H9 (cell line): ENCODE measurements around the gene MICU1. TPM values are rescaled to one million over a fixed set of nuclear protein-coding genes. Genes with fewer than 3 reads are reported as not detected.

ENCODE experiments used
- DNase-seq: peaks from one replicate; pipeline ENCODE4 v3.0.0-alpha.2; 2017
- H2AFZ ChIP-seq: one replicate; pipeline ENCODE4 v1.6.1; 2013; ENCODE audit warnings: mild to moderate bottlenecking, low read length, control low read depth, moderate library complexity
- H2AK5ac ChIP-seq: 2 replicates; pipeline ENCODE4 v1.6.1; 2013; ENCODE audit warnings: low read length, control low read depth, mixed read lengths; ENCODE audit not compliant: insufficient read length
- H2BK120ac ChIP-seq: one replicate; pipeline ENCODE4 v1.6.1; 2013; ENCODE audit warnings: low read depth, mild to moderate bottlenecking, low read length, control low read depth, inconsistent platforms; ENCODE audit not compliant: poor library complexity, severe bottlenecking
- H2BK12ac ChIP-seq: 2 replicates; pipeline ENCODE4 v1.6.1; 2013; ENCODE audit warnings: low read length, control low read depth, mixed read lengths, low read depth; ENCODE audit not compliant: insufficient read length
- H2BK15ac ChIP-seq: 2 replicates; pipeline ENCODE4 v1.6.1; 2013; ENCODE audit warnings: low read depth, low read length, control low read depth
- H2BK20ac ChIP-seq: one replicate; pipeline ENCODE4 v1.6.1; 2013; ENCODE audit warnings: low read depth, mild to moderate bottlenecking, low read length, control low read depth, inconsistent platforms; ENCODE audit not compliant: poor library complexity, severe bottlenecking
- H2BK5ac ChIP-seq: 2 replicates; pipeline ENCODE4 v1.6.1; 2013; ENCODE audit warnings: low read length, control low read depth, mixed read lengths; ENCODE audit not compliant: insufficient read length
- H3K14ac ChIP-seq: 2 replicates; pipeline ENCODE4 v1.6.1; 2013; ENCODE audit warnings: low read length, control low read depth; ENCODE audit not compliant: insufficient read depth
- H3K18ac ChIP-seq: 2 replicates; pipeline ENCODE4 v1.6.1; 2013; ENCODE audit warnings: low read depth, mild to moderate bottlenecking, mixed read lengths, low read length, control low read depth; ENCODE audit not compliant: insufficient read length
- H3K23ac ChIP-seq: 2 replicates; pipeline ENCODE4 v1.6.1; 2013; ENCODE audit warnings: low read length, control low read depth, mixed read lengths, low read depth; ENCODE audit not compliant: insufficient read length
- H3K23me2 ChIP-seq: 2 replicates; pipeline ENCODE4 v1.6.1; 2013; ENCODE audit warnings: low read depth, mild to moderate bottlenecking, mixed read lengths, low read length, control low read depth; ENCODE audit not compliant: insufficient read length, poor library complexity, severe bottlenecking
- H3K27ac ChIP-seq: 2 replicates; pipeline ENCODE4 v1.5.1; 2013; ENCODE audit warnings: low read length, control low read depth, mixed read lengths, low read depth; ENCODE audit not compliant: insufficient read length
- H3K27me3 ChIP-seq: 2 replicates; pipeline ENCODE4 v1.6.1; 2013; ENCODE audit warnings: low read length, control low read depth, inconsistent platforms; ENCODE audit not compliant: insufficient read depth
- H3K4ac ChIP-seq: 2 replicates; pipeline ENCODE4 v1.6.1; 2013; ENCODE audit warnings: low read depth, mild to moderate bottlenecking, control low read depth, inconsistent platforms, low read length, moderate library complexity
- H3K4me1 ChIP-seq: 2 replicates; pipeline ENCODE4 v1.6.1; 2013; ENCODE audit warnings: low read length, control low read depth, inconsistent platforms; ENCODE audit not compliant: insufficient read depth
- H3K4me2 ChIP-seq: 2 replicates; pipeline ENCODE4 v1.6.1; 2013; ENCODE audit warnings: low read length, control low read depth, mixed read lengths; ENCODE audit not compliant: insufficient read length, insufficient read depth
- H3K56ac ChIP-seq: 2 replicates; pipeline ENCODE4 v1.6.1; 2013; ENCODE audit warnings: low read depth, mild to moderate bottlenecking, mixed read lengths, low read length, control low read depth; ENCODE audit not compliant: insufficient read length
- H3K79me1 ChIP-seq: 2 replicates; pipeline ENCODE4 v1.6.1; 2013; ENCODE audit warnings: low read depth, mild to moderate bottlenecking, moderate library complexity, low read length, control low read depth, inconsistent platforms; ENCODE audit not compliant: insufficient read depth, poor library complexity, severe bottlenecking
- H3K79me2 ChIP-seq: 2 replicates; pipeline ENCODE4 v1.6.1; 2013; ENCODE audit warnings: low read length, control low read depth, inconsistent platforms; ENCODE audit not compliant: insufficient read depth
- H3K9ac ChIP-seq: 2 replicates; pipeline ENCODE4 v1.6.1; 2013; ENCODE audit warnings: low read length, control low read depth, mixed read lengths; ENCODE audit not compliant: insufficient read length; ENCODE audit errors: extremely low read depth
- H3K9me3 ChIP-seq: one replicate; pipeline ENCODE4 v1.6.1; 2013; ENCODE audit warnings: low read depth, low read length, inconsistent platforms; ENCODE audit not compliant: control insufficient read depth
- H3T11ph ChIP-seq: one replicate; pipeline ENCODE4 v1.6.1; 2013; ENCODE audit warnings: mild to moderate bottlenecking, low read length, control low read depth, inconsistent platforms
- H4K20me1 ChIP-seq: one replicate; pipeline ENCODE4 v1.6.1; 2013; ENCODE audit not compliant: control insufficient read depth, insufficient read length, insufficient read depth
- H4K5ac ChIP-seq: 2 replicates; pipeline ENCODE4 v1.6.1; 2013; ENCODE audit warnings: low read depth, mild to moderate bottlenecking, mixed read lengths, low read length, control low read depth; ENCODE audit not compliant: insufficient read length
- H4K8ac ChIP-seq: replicated peaks from 2 replicates; pipeline ENCODE4 v1.6.1; 2013; ENCODE audit warnings: low read length, control low read depth, mixed read lengths, low read depth; ENCODE audit not compliant: insufficient read length
- H4K91ac ChIP-seq: 2 replicates; pipeline ENCODE4 v1.6.1; 2013; ENCODE audit warnings: low read depth, mild to moderate bottlenecking, moderate library complexity, mixed read lengths, low read length, control low read depth; ENCODE audit not compliant: insufficient read length
- H3K27ac Mint-ChIP-seq, 3 experiments: 2 replicates in 2 of 3; 3 replicates in 1 of 3; pipeline ENCODE4 v1.8.0; 2020 to 2021; ENCODE audit warnings: mixed read lengths in 3 of 3, mild to moderate bottlenecking in 1 of 3, moderate library complexity in 1 of 3
- H3K27me3 Mint-ChIP-seq: 2 replicates; pipeline ENCODE4 v1.8.0; 2021; ENCODE audit warnings: low read depth, mild to moderate bottlenecking, moderate library complexity, mixed read lengths
- H3K36me3 Mint-ChIP-seq, 3 experiments: 2 replicates in 2 of 3; 3 replicates in 1 of 3; pipeline ENCODE4 v1.8.0; 2020 to 2021; ENCODE audit warnings: low read depth in 3 of 3, mixed read lengths in 3 of 3; ENCODE audit not compliant: insufficient read depth in 1 of 3
- H3K4me1 Mint-ChIP-seq, 2 experiments: 2 replicates each; pipeline ENCODE4 v1.8.0; 2020; ENCODE audit warnings: mixed read lengths in 2 of 2
- H3K4me3 Mint-ChIP-seq, 2 experiments: 2 replicates in 1 of 2; 3 replicates in 1 of 2; pipeline ENCODE4 v1.8.0; 2020 to 2021; ENCODE audit warnings: mild to moderate bottlenecking in 2 of 2, mixed read lengths in 2 of 2, moderate library complexity in 1 of 2
- H3K9me3 Mint-ChIP-seq, 2 experiments: 2 replicates in 1 of 2; 3 replicates in 1 of 2; pipeline ENCODE4 v1.8.0; 2020; ENCODE audit warnings: mild to moderate bottlenecking in 2 of 2, mixed read lengths in 2 of 2, moderate library complexity in 1 of 2
- CTCF ChIP-seq: fragments of 200-600 bp; sonication (generic); conservative IDR thresholded peaks from 3 replicates; pipeline ENCODE4 v1.8.0; 2021; ENCODE audit warnings: antibody characterized with exemption, mild to moderate bottlenecking
- WGBS: extraction: QIAGEN DNeasy Blood & Tissue Kit; methylation state at CpG from one replicate; pipeline ENCODE4 v1.1.7; 2013; ENCODE audit warnings: missing lambda C conversion rate, low lambda C conversion rate, mixed read lengths; ENCODE audit not compliant: insufficient read length; ENCODE audit errors: extremely low coverage; 5-methylcytosine and 5-hydroxymethylcytosine counted together
- total RNA-seq: library from RNA; stranded (reverse); gene quantifications from 2 replicates; pipeline ENCODE4 v1.2.1, GENCODE V29; 2021

MICU1 gene
- total RNA-seq, 1 experiment from 2014 or later = 33.2 TPM

DNA sequence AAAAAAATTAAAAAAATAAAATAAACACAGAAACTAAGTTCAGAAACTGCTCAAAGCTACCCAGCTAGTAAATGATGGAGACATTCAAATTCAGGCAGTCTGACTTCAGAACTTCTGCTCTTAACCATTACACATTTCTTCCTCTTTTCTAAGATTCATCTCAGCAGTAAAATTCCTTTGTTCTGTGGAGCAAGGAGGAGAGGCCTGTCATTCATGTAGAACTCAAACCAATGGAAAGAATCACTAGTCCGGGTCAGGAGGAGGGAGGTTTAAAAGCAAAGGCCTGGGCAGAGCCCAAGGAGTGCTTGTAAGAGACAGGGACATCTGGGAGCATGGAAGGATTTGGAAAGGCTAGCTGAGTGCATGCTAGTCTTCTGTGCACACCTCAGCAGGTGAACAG is 233.3 kb downstream of the MICU1 start:
- Histone ChIP-seq H3K4ac (no peak overlapping the region), H4K20me1 (no peaks in the 10 kb centered on the region), H3K27ac (no peak overlapping the region), H4K91ac (no peak overlapping the region), H2BK120ac (no peak overlapping the region), H2AK5ac (no peak overlapping the region), H3K4me2 (no peak overlapping the region), H3T11ph (no peak overlapping the region), H3K9me3 (no peaks in the 10 kb centered on the region), H2BK12ac (no peak overlapping the region), H3K18ac (no peak overlapping the region), H3K23ac (no peak overlapping the region), H3K27me3 (no peaks in the 10 kb centered on the region), H4K8ac (no peak overlapping the region), H3K4me1 (no peaks in the 10 kb centered on the region), H2BK20ac (no peak overlapping the region), H2BK15ac (no peak overlapping the region), H4K5ac (no peak overlapping the region), H3K79me2 (no peaks in the 10 kb centered on the region), H2AFZ (no peak overlapping the region), H2BK5ac (no peak overlapping the region), H3K56ac (no peak overlapping the region), H3K79me1 (no peaks in the 10 kb centered on the region), H3K14ac (no peak overlapping the region), H3K9ac (no peak overlapping the region), H3K23me2 (no peaks in the 10 kb centered on the region)
- Mint-ChIP-seq H3K27ac (no peak overlapping the region), H3K27me3 (no peaks in the 10 kb centered on the region), H3K9me3 (peaks cover 3% of the 10 kb centered on the region in 2 experiments; a peak in 4 of 5 replicates), H3K36me3 (peaks cover 5 to 16% (median 8%) of the 10 kb centered on the region in 3 experiments; a peak in 6 of 7 replicates), H3K4me1 (peaks cover 9 to 10% of the 10 kb centered on the region in 2 experiments), H3K4me3 (no peak overlapping the region)
- DNase-seq = no peak
- WGBS = no CpG with 5 or more reads among the region's 1 CpG
- no peak for TF ChIP-seq CTCF
